Fibroblast of skin of right quadriceps (primary cell): ENCODE data around the gene KCNQ1.

ENCODE experiments used
- DNase-seq: peaks from one replicate; pipeline ENCODE4 v3.0.0-alpha.2; 2013

KCNQ1 gene

GRCh38 chr11:2805388-2806056, 360.7 kb downstream of the KCNQ1 start:
- peak; percentile 18 for DNase-seq

GRCh38 chr11:2806351-2807024, 361.7 kb downstream of the KCNQ1 start:
- no peak for DNase-seq

- no peak for DNase-seq
Measured at GRCh38 chr11:2807025-2807681, 362.3 kb downstream of the KCNQ1 start.

GRCh38 chr11:2807801-2808241, 363.0 kb downstream of the KCNQ1 start:
- no peak for DNase-seq

GRCh38 chr11:2808850-2809846, 364.3 kb downstream of the KCNQ1 start:
- DNase-seq = no peak

- no peak for DNase-seq
Measured at GRCh38 chr11:2809854-2810253, 365.0 kb downstream of the KCNQ1 start.

- DNase-seq = no peak
Measured at GRCh38 chr11:2810411-2811205, 365.8 kb downstream of the KCNQ1 start.

GRCh38 chr11:2811206-2812091, 366.6 kb downstream of the KCNQ1 start:
- no peak for DNase-seq

GRCh38 chr11:2812371-2812991, 367.7 kb downstream of the KCNQ1 start:
- DNase-seq = peak; percentile 56

- peak; percentile 82 for DNase-seq
Measured at GRCh38 chr11:2813141-2813908, 368.5 kb downstream of the KCNQ1 start.

GRCh38 chr11:2813968-2814367, 369.2 kb downstream of the KCNQ1 start:
- no peak for DNase-seq

GRCh38 chr11:2814751-2815150, 369.9 kb downstream of the KCNQ1 start:
- no peak for DNase-seq

GRCh38 chr11:2815762-2816496, 371.1 kb downstream of the KCNQ1 start:
- DNase-seq = no peak

GRCh38 chr11:2816523-2816922, 371.7 kb downstream of the KCNQ1 start:
- DNase-seq = no peak

GRCh38 chr11:2816941-2817421, 372.2 kb downstream of the KCNQ1 start:
- peak; percentile 71 for DNase-seq

GRCh38 chr11:2817431-2817830, 372.6 kb downstream of the KCNQ1 start:
- no peak for DNase-seq

GRCh38 chr11:2818021-2818420, 373.2 kb downstream of the KCNQ1 start:
- DNase-seq = no peak

GRCh38 chr11:2818503-2818902, 373.7 kb downstream of the KCNQ1 start:
- no peak for DNase-seq

- no peak for DNase-seq
Measured at GRCh38 chr11:2819316-2819715, 374.5 kb downstream of the KCNQ1 start.
